Uterus (tissue), 4 donors: ENCODE measurements around the gene DDX25. TPM values are rescaled to one million over a fixed set of nuclear protein-coding genes. Genes with fewer than 3 reads are reported as not detected.
A peak's percentile ranks its signal among the peaks of the same experiment; 100 is the strongest.

Experiments
- DNase-seq, 2 donors: peaks; one replicate each; pipeline ENCODE4 v3.0.0-alpha.2; 2019 to 2020
- H3K27ac ChIP-seq, 2 donors: fragments of 200-600 bp; sonication (generic); 1 replicate in 1 of 2; 2 replicates in 1 of 2; pipeline ENCODE4 v1.5.1; 2016 to 2018
- H3K27me3 ChIP-seq, 2 donors: fragments of 200-600 bp; sonication (generic); one replicate each; pipeline ENCODE4 v1.5.1; 2018 to 2019; ENCODE audit warnings: control low read depth in 1 of 2
- H3K36me3 ChIP-seq, 2 donors: fragments of 200-600 bp; sonication (generic); one replicate each; pipeline ENCODE4 v1.5.1; 2019; ENCODE audit warnings: control low read depth in 1 of 2
- H3K4me1 ChIP-seq, 2 donors: fragments of 200-600 bp; sonication (generic); one replicate each; pipeline ENCODE4 v1.5.1; 2018 to 2019; ENCODE audit warnings: control low read depth in 1 of 2
- H3K4me3 ChIP-seq, 2 donors: fragments of 200-600 bp; sonication (generic); 1 replicate in 1 of 2; 2 replicates in 1 of 2; pipeline ENCODE4 v1.5.1; 2018 to 2019; ENCODE audit warnings: mild to moderate bottlenecking in 1 of 2
- H3K9me3 ChIP-seq, 2 donors: fragments of 200-600 bp; sonication (generic); one replicate each; pipeline ENCODE4 v1.5.1; 2019; ENCODE audit warnings: control low read depth in 1 of 2
- POLR2A ChIP-seq, 2 donors: fragments of 450-650 bp; IDR thresholded peaks; one replicate each; pipeline ENCODE4 v1.6.1; 2016; ENCODE audit warnings: antibody characterized with exemption in 2 of 2, mild to moderate bottlenecking in 1 of 2, moderate library complexity in 1 of 2
- intact Hi-C: fragments of 100-400 bp; cut with DNase I; formaldehyde crosslinking; loops from one replicate; pipeline ENCODE4 v1.15.1; 2023; ENCODE audit warnings: low total_unique reads
- total RNA-seq, 4 donors: library from RNA; depleted of rRNA in 3 of 4; stranded (reverse); fragments of >200 nt in 3 of 4; gene quantifications; one replicate each; pipeline versions ENCODE4 v1.1.0 to v1.2.4, GENCODE V29; 2014 to 2023
- TF ChIP-seq, protein P1 (sequence below), 4 experiments: fragments of 200-600 bp in 2 of 4; fragments of 450-650 bp in 2 of 4; sonication (generic) in 2 of 4; IDR thresholded peaks; one replicate each; pipeline ENCODE4 v1.5.1; 2016 to 2019; ENCODE audit warnings: antibody characterized with exemption in 4 of 4, mild to moderate bottlenecking in 2 of 4, moderate library complexity in 1 of 4
- donor health status: DM: yes; HTN: yes; CAD: no.

The DDX25 gene
- total RNA-seq, 4 donors from 2014 or later = 0.46 to 1.1 TPM; not detected in 2

- H3K27ac ChIP-seq = peak overlapping the region; percentile 54 to 74
- no peak for TF ChIP-seq POLR2A (IDR thresholded peaks at IDR 0.05)
- TF ChIP-seq, protein P1, sequence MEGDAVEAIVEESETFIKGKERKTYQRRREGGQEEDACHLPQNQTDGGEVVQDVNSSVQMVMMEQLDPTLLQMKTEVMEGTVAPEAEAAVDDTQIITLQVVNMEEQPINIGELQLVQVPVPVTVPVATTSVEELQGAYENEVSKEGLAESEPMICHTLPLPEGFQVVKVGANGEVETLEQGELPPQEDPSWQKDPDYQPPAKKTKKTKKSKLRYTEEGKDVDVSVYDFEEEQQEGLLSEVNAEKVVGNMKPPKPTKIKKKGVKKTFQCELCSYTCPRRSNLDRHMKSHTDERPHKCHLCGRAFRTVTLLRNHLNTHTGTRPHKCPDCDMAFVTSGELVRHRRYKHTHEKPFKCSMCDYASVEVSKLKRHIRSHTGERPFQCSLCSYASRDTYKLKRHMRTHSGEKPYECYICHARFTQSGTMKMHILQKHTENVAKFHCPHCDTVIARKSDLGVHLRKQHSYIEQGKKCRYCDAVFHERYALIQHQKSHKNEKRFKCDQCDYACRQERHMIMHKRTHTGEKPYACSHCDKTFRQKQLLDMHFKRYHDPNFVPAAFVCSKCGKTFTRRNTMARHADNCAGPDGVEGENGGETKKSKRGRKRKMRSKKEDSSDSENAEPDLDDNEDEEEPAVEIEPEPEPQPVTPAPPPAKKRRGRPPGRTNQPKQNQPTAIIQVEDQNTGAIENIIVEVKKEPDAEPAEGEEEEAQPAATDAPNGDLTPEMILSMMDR (IDR thresholded peaks at IDR 0.05) = no peak
- intact Hi-C loops = no loop called here
- DNase-seq = no peak
- no peaks in the 10 kb centered on the region for H3K27me3 ChIP-seq
- H3K36me3 ChIP-seq = no peaks in the 10 kb centered on the region
- peaks cover 23 to 24% of the 10 kb centered on the region in 2 donors for H3K4me1 ChIP-seq
- no peak overlapping the region for H3K4me3 ChIP-seq
- no peaks in the 10 kb centered on the region for H3K9me3 ChIP-seq
Observed at GRCh38 chr11:125952559-125952958, 48.3 kb downstream of the DDX25 start.

DNA sequence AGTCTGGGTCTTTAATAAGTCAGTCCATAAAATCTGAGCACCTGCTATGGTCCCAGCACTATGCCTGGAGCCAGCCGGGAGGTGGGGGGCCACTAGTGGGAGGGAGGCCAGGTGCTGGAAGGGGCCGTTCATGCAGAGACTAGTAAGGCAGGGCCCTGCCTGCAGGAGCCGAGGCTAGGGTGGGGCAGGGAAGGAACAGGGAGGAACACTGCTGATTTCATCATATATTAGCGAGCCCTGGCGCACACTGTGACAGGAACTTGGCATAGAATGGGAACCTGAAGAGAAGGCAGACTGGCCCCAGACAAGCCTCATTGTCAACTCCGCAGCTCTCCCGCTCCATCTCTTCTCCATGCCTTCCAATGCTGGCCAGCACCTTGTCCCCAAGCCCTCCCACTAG lies 48.7 kb downstream of the DDX25 start:
- no peak overlapping the region for H3K4me3 ChIP-seq
- no peaks in the 10 kb centered on the region for H3K27me3 ChIP-seq
- intact Hi-C loops = no loop called here
- H3K4me1 ChIP-seq = peaks cover 23 to 24% of the 10 kb centered on the region in 2 donors
- H3K27ac ChIP-seq = peak overlapping the region; percentile 55 to 74
- DNase-seq = peak; percentile 84 to 87
- TF ChIP-seq, protein P1 (IDR thresholded peaks at IDR 0.05) = no peak
- TF ChIP-seq POLR2A (IDR thresholded peaks at IDR 0.05) = no peak
- no peaks in the 10 kb centered on the region for H3K36me3 ChIP-seq
- no peaks in the 10 kb centered on the region for H3K9me3 ChIP-seq

GRCh38 chr11:125953401-125953935 lies 49.2 kb downstream of the DDX25 start:
- TF ChIP-seq, protein P1 (IDR thresholded peaks at IDR 0.05) = no peak
- no peak for TF ChIP-seq POLR2A (IDR thresholded peaks at IDR 0.05)
- Histone ChIP-seq H3K27ac (peak overlapping the region; percentile 55 to 74), H3K4me3 (no peak overlapping the region), H3K4me1 (peaks cover 23 to 24% of the 10 kb centered on the region in 2 donors), H3K9me3 (no peaks in the 10 kb centered on the region), H3K36me3 (no peaks in the 10 kb centered on the region), H3K27me3 (no peaks in the 10 kb centered on the region)
- intact Hi-C loops = no loop called here
- no peak for DNase-seq

- H3K36me3 ChIP-seq = no peaks in the 10 kb centered on the region
- no peak overlapping the region for H3K4me3 ChIP-seq
- TF ChIP-seq, protein P1 (IDR thresholded peaks at IDR 0.05) = no peak
- TF ChIP-seq POLR2A (IDR thresholded peaks at IDR 0.05) = no peak
- H3K27me3 ChIP-seq = no peaks in the 10 kb centered on the region
- intact Hi-C loops = no loop called here
- DNase-seq = no peak
- H3K4me1 ChIP-seq = peaks cover 23 to 24% of the 10 kb centered on the region in 2 donors
- H3K27ac ChIP-seq = peak overlapping the region in 1 of 2 donors; percentile 74
- no peaks in the 10 kb centered on the region for H3K9me3 ChIP-seq
Observed at GRCh38 chr11:125954123-125954944, 50.0 kb downstream of the DDX25 start.

DNA sequence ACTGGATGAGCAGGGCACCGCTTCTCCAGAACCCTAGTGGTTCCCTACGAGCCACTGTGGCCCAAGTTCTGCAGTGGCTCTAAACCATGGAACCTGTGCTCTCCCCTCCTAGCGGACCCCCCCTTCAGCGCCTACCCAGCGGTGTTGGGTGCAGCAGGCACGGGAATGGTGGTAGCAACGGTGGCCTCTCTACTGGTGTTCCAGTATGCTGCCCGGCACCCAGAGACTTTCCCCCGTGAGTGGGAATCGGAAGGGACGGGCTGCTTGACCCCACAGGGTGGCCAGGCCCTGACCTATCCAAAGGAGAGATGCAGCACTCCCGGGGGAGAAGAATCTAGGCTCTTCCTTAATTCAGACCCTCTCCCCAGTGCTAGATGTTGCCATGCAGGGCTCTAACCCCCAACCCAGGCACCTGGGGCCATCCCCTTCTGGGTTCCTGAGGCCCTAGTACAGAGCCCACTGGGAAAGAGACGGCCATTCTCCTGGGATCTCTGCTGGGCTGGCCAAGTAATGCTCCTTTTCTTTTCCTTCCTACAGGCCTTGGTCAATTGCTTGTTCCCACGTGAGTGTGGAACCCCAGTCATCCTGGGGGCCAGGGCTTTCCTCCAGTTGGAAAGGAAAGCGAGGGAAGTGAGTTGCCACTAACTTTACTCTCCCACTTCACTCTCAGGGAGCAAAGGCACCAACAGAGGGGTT lies 50.8 kb downstream of the DDX25 start:
- TF ChIP-seq POLR2A (IDR thresholded peaks at IDR 0.05) = no peak
- TF ChIP-seq, protein P1 (IDR thresholded peaks at IDR 0.05) = no peak
- Histone ChIP-seq H3K27ac (peak overlapping the region; percentile 74 to 84), H3K4me1 (peaks cover 23 to 24% of the 10 kb centered on the region in 2 donors), H3K36me3 (no peaks in the 10 kb centered on the region), H3K4me3 (no peak overlapping the region), H3K9me3 (no peaks in the 10 kb centered on the region), H3K27me3 (no peaks in the 10 kb centered on the region)
- no peak for DNase-seq
- intact Hi-C loops = no loop called here
